Hepatocyte (in vitro differentiated cells): ENCODE measurements around the gene PDE4D. TPM values are rescaled to one million over a fixed set of nuclear protein-coding genes. Genes with fewer than 3 reads are reported as not detected.

Experiments
- DNase-seq: peaks from one replicate; pipeline ENCODE4 v3.0.0-alpha.2; 2016; ENCODE audit warnings: low spot score
- H2AFZ ChIP-seq: fragments of 200-600 bp; sonication (generic); 2 replicates; pipeline ENCODE4 v1.6.0; 2016; ENCODE audit warnings: antibody characterized with exemption, mild to moderate bottlenecking
- H3K27ac ChIP-seq: fragments of 200-600 bp; sonication (generic); 2 replicates; pipeline ENCODE4 v1.5.1; 2016; ENCODE audit warnings: mild to moderate bottlenecking
- H3K27me3 ChIP-seq: fragments of 200-600 bp; sonication (generic); 2 replicates; pipeline ENCODE4 v1.6.1; 2016
- H3K36me3 ChIP-seq: fragments of 200-600 bp; sonication (generic); replicated peaks from 2 replicates; pipeline ENCODE4 v1.5.1; 2016; ENCODE audit warnings: low read depth; ENCODE audit not compliant: insufficient read depth
- H3K4me1 ChIP-seq: fragments of 200-600 bp; sonication (generic); 2 replicates; pipeline ENCODE4 v1.5.1; 2016; ENCODE audit warnings: mild to moderate bottlenecking, moderate library complexity; ENCODE audit not compliant: insufficient read depth
- H3K4me2 ChIP-seq: fragments of 200-600 bp; sonication (generic); 2 replicates; pipeline ENCODE4 v1.6.0; 2016
- H3K4me3 ChIP-seq: fragments of 200-600 bp; sonication (generic); 2 replicates; pipeline ENCODE4 v1.5.1; 2016; ENCODE audit warnings: mild to moderate bottlenecking
- H3K79me2 ChIP-seq: fragments of 200-600 bp; sonication (generic); 2 replicates; pipeline ENCODE4 v1.6.0; 2017; ENCODE audit warnings: mild to moderate bottlenecking
- H3K9me2 ChIP-seq: fragments of 200-600 bp; sonication (generic); replicated peaks from 2 replicates; pipeline ENCODE4 v1.6.0; 2017; ENCODE audit warnings: mild to moderate bottlenecking; ENCODE audit not compliant: insufficient read depth
- H3K9me3 ChIP-seq: fragments of 200-600 bp; sonication (generic); 2 replicates; pipeline ENCODE4 v1.5.1; 2016; ENCODE audit warnings: low read depth, mild to moderate bottlenecking
- H4K20me1 ChIP-seq: fragments of 200-600 bp; sonication (generic); 2 replicates; pipeline ENCODE4 v1.6.0; 2016; ENCODE audit warnings: mild to moderate bottlenecking; ENCODE audit not compliant: insufficient read depth, poor library complexity, severe bottlenecking
- EZH2 ChIP-seq: fragments of 200-600 bp; sonication (generic); IDR thresholded peaks from 2 replicates; pipeline ENCODE4 v1.6.1; 2016; ENCODE audit warnings: antibody characterized with exemption, mild to moderate bottlenecking, borderline replicate concordance
- EZH2phosphoT487 ChIP-seq: fragments of 200-600 bp; sonication (generic); IDR thresholded peaks from one replicate; pipeline ENCODE4 v1.6.1; 2018; ENCODE audit warnings: antibody characterized with exemption, mild to moderate bottlenecking, low read depth, moderate library complexity; ENCODE audit not compliant: unreplicated experiment, severe bottlenecking
- WGBS: methylation state at CpG from one replicate; pipeline ENCODE4 v1.1.6; 2016; ENCODE audit warnings: low lambda C conversion rate; ENCODE audit errors: missing lambda C conversion rate; 5-methylcytosine and 5-hydroxymethylcytosine counted together
- polyA plus RNA-seq: library from polyadenylated mRNA; unstranded; fragments of >200 nt; fragmentation: Nextera tagmentation; extraction: Ambion mirVana; gene quantifications from 2 replicates; pipeline ENCODE4 v1.2.1, GENCODE V29; 2016
- total RNA-seq: library from RNA; depleted of rRNA; stranded (reverse); fragments of >200 nt; gene quantifications from 2 replicates; pipeline ENCODE4 v1.2.3, GENCODE V29; 2014
- TF ChIP-seq, protein P1 (sequence below): fragments of 200-600 bp; sonication (generic); IDR thresholded peaks from 2 replicates; pipeline ENCODE4 v1.5.1; 2016; ENCODE audit warnings: antibody characterized with exemption, mild to moderate bottlenecking; ENCODE audit not compliant: poor library complexity

The PDE4D gene
- total and polyA plus RNA-seq, 2 experiments from 2014 or later = 14.5 to 45.2 TPM

DNA sequence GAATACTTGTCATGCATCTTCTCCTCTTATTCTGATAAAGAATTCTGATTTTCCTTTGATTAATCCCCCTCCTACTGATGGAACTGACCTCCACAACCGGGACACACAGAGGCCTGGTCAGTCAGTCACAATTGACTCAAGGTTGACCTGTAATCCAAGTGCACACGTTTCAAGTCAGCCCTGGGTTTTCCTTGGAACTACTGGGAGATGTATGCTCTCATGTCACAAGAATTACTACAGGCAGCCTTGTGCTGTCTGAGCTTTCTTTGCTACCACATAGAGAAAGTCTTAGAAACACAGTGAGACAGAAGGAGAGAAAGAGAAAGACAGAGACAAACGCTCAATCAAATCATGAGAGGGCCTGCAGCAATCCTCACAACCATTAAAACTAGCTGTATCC lies 345.8 kb downstream of the PDE4D start:
- no peak overlapping the region for H3K4me2 ChIP-seq
- no peak for DNase-seq

DNA sequence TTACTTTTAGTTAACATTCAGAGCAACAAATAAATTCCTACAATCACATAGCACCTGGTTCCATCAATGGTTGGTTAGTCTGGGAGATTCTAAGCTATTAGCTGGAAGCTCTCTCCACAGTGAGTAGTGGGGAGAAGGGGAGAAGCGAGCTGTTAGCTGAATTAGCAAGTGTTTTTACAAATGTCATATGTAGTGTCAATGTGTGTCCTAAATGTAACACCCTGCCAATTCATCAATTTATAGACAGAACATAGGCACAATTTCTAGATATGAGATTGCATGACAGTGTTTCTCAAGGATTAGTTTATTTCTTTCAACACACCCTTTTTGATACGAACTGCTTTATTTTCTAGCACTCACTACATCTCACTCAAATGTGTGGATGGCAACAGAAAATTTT lies 349.0 kb downstream of the PDE4D start:
- Histone ChIP-seq H2AFZ (no peak overlapping the region), H3K9me3 (no peaks in the 10 kb centered on the region), H3K9me2 (no peaks in the 10 kb centered on the region), H3K27me3 (no peaks in the 10 kb centered on the region), H4K20me1 (no peaks in the 10 kb centered on the region), H3K4me2 (no peak overlapping the region), H3K4me1 (peaks cover 13% of the 10 kb centered on the region), H3K27ac (no peak overlapping the region), H3K4me3 (no peak overlapping the region), H3K79me2 (no peaks in the 10 kb centered on the region), H3K36me3 (no peaks in the 10 kb centered on the region)
- TF ChIP-seq EZH2 = no peak
- TF ChIP-seq, protein P1, sequence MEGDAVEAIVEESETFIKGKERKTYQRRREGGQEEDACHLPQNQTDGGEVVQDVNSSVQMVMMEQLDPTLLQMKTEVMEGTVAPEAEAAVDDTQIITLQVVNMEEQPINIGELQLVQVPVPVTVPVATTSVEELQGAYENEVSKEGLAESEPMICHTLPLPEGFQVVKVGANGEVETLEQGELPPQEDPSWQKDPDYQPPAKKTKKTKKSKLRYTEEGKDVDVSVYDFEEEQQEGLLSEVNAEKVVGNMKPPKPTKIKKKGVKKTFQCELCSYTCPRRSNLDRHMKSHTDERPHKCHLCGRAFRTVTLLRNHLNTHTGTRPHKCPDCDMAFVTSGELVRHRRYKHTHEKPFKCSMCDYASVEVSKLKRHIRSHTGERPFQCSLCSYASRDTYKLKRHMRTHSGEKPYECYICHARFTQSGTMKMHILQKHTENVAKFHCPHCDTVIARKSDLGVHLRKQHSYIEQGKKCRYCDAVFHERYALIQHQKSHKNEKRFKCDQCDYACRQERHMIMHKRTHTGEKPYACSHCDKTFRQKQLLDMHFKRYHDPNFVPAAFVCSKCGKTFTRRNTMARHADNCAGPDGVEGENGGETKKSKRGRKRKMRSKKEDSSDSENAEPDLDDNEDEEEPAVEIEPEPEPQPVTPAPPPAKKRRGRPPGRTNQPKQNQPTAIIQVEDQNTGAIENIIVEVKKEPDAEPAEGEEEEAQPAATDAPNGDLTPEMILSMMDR = no peak
- TF ChIP-seq EZH2phosphoT487 = no peak
- DNase-seq = no peak
- WGBS = 99% methylated on average over 2 of the region's 2 CpGs

More for the DNA sequence above, 345.8 kb downstream of the PDE4D start:
- no peak overlapping the region for H2AFZ ChIP-seq
- H3K36me3 ChIP-seq = no peaks in the 10 kb centered on the region
- TF ChIP-seq, protein P1 = no peak
- no peak for TF ChIP-seq EZH2
- TF ChIP-seq EZH2phosphoT487 = no peak
- no peaks in the 10 kb centered on the region for H3K27me3 ChIP-seq
- no peak overlapping the region for H3K27ac ChIP-seq
- peaks cover 13% of the 10 kb centered on the region for H3K4me1 ChIP-seq
- H3K9me2 ChIP-seq = no peaks in the 10 kb centered on the region
- H3K9me3 ChIP-seq = no peaks in the 10 kb centered on the region
- WGBS = 70% methylated on average over 3 of the region's 3 CpGs
- H3K79me2 ChIP-seq = no peaks in the 10 kb centered on the region
- no peak overlapping the region for H3K4me3 ChIP-seq
- H4K20me1 ChIP-seq = no peaks in the 10 kb centered on the region

DNA sequence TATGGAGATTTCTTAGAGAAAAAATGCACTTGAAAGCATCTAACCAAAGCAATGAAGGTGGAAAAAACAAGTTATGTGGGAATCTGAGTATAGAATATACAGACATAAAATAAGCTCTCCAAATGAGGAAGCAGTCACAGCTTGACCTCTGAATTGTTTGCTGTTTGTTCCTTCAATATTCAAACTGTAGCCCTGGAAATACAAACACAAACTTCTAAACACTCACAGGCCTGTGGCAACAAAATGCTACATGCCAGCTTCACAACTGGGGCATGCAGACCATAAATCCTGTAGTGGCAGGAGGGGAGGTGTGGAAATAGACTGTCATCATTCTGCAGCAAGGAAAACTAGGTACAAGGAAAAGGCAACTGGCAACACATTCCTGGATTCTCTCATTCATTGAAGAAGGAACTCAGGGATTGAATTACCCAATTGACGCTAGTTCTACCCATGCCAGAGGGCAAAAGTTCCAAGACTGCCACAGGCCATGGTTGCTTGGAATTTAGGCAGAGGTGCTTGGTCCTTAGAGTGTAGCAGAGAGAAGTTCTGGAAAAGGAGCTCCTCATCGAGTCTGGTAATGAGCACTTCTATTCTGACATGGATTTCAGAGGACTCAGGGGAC lies 349.6 kb downstream of the PDE4D start:
- H3K9me3 ChIP-seq = no peaks in the 10 kb centered on the region
- no peaks in the 10 kb centered on the region for H4K20me1 ChIP-seq
- no peaks in the 10 kb centered on the region for H3K27me3 ChIP-seq
- no peak for TF ChIP-seq EZH2
- TF ChIP-seq, protein P1 = no peak
- TF ChIP-seq EZH2phosphoT487 = no peak
- no peak overlapping the region for H2AFZ ChIP-seq
- H3K79me2 ChIP-seq = no peaks in the 10 kb centered on the region
- H3K4me1 ChIP-seq = peaks cover 10% of the 10 kb centered on the region
- H3K4me2 ChIP-seq = no peak overlapping the region
- no peaks in the 10 kb centered on the region for H3K9me2 ChIP-seq
- no peak for DNase-seq
- no peak overlapping the region for H3K27ac ChIP-seq
- H3K4me3 ChIP-seq = no peak overlapping the region
- WGBS = 77% methylated on average over 2 of the region's 2 CpGs
- H3K36me3 ChIP-seq = no peaks in the 10 kb centered on the region
